OCI-LY1 (cell line): Measurements from ENCODE around the gene S100A12.

Experiments used
- H2AFZ ChIP-seq: fragments of 200-600 bp; sonication (generic), shearing (Covaris generic); 2 replicates; pipeline ENCODE4 v1.6.0; 2014; ENCODE audit warnings: antibody characterized with exemption, mild to moderate bottlenecking, low read length
- H3F3A ChIP-seq: fragments of 200-600 bp; sonication (generic), shearing (Covaris generic); 2 replicates; pipeline ENCODE4 v1.6.0; 2014; ENCODE audit warnings: mild to moderate bottlenecking, antibody characterized with exemption, low read length, moderate library complexity; ENCODE audit not compliant: insufficient read depth
- H3K27ac ChIP-seq: fragments of 200-600 bp; sonication (generic); 2 replicates; pipeline ENCODE4 v1.5.1; 2014; ENCODE audit warnings: low read length, mixed run types, mild to moderate bottlenecking, low read depth; ENCODE audit not compliant: poor library complexity, severe bottlenecking
- H3K27me3 ChIP-seq: fragments of 200-600 bp; sonication (generic); 2 replicates; pipeline ENCODE4 v1.6.0; 2014; ENCODE audit warnings: antibody characterized with exemption, mild to moderate bottlenecking, low read length, moderate library complexity; ENCODE audit not compliant: insufficient read depth
- H3K36me3 ChIP-seq: fragments of 200-600 bp; sonication (generic); 2 replicates; pipeline ENCODE4 v1.6.1; 2014; ENCODE audit warnings: mild to moderate bottlenecking, antibody characterized with exemption, low read length, moderate library complexity, mixed read lengths; ENCODE audit not compliant: insufficient read depth
- H3K4me1 ChIP-seq: fragments of 200-600 bp; sonication (generic); 2 replicates; pipeline ENCODE4 v1.5.1; 2014; ENCODE audit warnings: mild to moderate bottlenecking, low read length, moderate library complexity; ENCODE audit not compliant: insufficient read depth, severe bottlenecking
- H3K4me2 ChIP-seq: fragments of 200-600 bp; sonication (generic), shearing (Covaris generic); 2 replicates; pipeline ENCODE4 v1.6.1; 2014; ENCODE audit warnings: low read length
- H3K4me3 ChIP-seq: fragments of 200-600 bp; sonication (generic); 2 replicates; pipeline ENCODE4 v1.5.1; 2014; ENCODE audit warnings: low read length, low read depth, mild to moderate bottlenecking, mixed read lengths; ENCODE audit not compliant: poor library complexity, severe bottlenecking
- H3K79me2 ChIP-seq: fragments of 200-600 bp; shearing (Covaris generic); 2 replicates; pipeline ENCODE4 v1.6.1; 2016; ENCODE audit warnings: mixed run types, low read length, mixed read lengths; ENCODE audit not compliant: insufficient read depth
- H3K9ac ChIP-seq: fragments of 200-600 bp; sonication (generic), shearing (Covaris generic); 2 replicates; pipeline ENCODE4 v1.6.1; 2014; ENCODE audit warnings: mild to moderate bottlenecking, low read length, mixed read lengths
- H3K9me2 ChIP-seq: fragments of 200-600 bp; sonication (generic), shearing (Covaris generic); 2 replicates; pipeline ENCODE4 v1.6.1; 2014; ENCODE audit warnings: low read depth, mild to moderate bottlenecking, low read length, mixed read lengths
- H3K9me3 ChIP-seq: fragments of 200-600 bp; shearing (Covaris generic); 2 replicates; pipeline ENCODE4 v1.6.1; 2014; ENCODE audit warnings: low read length, mixed read lengths
- H4K20me1 ChIP-seq: fragments of 200-600 bp; sonication (generic), shearing (Covaris generic); 2 replicates; pipeline ENCODE4 v1.6.0; 2016; ENCODE audit warnings: mild to moderate bottlenecking, low read length; ENCODE audit not compliant: insufficient read depth
- EZH2 ChIP-seq: fragments of 200-600 bp; sonication (generic), shearing (Covaris generic); IDR thresholded peaks from 2 replicates; pipeline ENCODE4 v1.8.0; 2017; ENCODE audit warnings: borderline replicate concordance, mixed run types, mild to moderate bottlenecking, antibody characterized with exemption, low read length, moderate library complexity, mixed read lengths
- TF ChIP-seq, protein P1 (sequence below): fragments of 200-600 bp; sonication (generic), shearing (Covaris generic); IDR thresholded peaks from 2 replicates; pipeline ENCODE4 v1.5.1; 2017; ENCODE audit warnings: mild to moderate bottlenecking, antibody characterized with exemption, low read length, moderate library complexity, mixed read lengths

Gene S100A12

DNA sequence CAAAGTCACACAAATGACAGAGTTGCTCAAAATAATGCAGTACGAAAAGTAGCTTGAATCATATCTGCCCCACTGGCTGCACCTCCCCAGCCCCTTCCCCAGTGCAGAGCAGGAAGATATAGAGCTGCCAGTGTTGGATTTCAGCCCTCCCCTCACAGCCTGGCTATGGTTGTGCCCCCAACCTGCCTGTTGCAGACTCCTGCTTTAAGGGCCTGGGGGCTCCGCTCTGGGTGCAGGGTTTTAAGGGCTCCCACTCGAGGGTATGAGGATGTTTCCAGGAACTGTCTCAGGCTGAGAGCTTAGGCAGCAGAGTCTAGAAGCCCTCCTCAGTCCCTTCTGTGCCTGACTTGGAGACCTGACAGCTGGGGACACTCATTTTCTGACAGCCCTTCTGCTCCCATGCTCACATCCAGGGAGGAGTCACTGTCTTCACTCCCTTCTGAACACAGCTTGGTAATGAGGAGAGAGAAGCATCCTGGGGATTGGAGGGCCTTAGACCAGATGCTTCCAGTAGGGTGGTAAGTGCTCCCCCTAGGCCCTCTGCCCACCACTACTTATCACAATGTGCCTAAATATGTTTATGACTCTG, 13.1 kb downstream of the S100A12 start:
- no peak overlapping the region for H3K4me3 ChIP-seq
- no peak overlapping the region for H3K4me2 ChIP-seq
- H3K9ac ChIP-seq: no peak overlapping the region
- H3K9me3 ChIP-seq: no peaks in the 10 kb centered on the region
- TF ChIP-seq, protein P1, sequence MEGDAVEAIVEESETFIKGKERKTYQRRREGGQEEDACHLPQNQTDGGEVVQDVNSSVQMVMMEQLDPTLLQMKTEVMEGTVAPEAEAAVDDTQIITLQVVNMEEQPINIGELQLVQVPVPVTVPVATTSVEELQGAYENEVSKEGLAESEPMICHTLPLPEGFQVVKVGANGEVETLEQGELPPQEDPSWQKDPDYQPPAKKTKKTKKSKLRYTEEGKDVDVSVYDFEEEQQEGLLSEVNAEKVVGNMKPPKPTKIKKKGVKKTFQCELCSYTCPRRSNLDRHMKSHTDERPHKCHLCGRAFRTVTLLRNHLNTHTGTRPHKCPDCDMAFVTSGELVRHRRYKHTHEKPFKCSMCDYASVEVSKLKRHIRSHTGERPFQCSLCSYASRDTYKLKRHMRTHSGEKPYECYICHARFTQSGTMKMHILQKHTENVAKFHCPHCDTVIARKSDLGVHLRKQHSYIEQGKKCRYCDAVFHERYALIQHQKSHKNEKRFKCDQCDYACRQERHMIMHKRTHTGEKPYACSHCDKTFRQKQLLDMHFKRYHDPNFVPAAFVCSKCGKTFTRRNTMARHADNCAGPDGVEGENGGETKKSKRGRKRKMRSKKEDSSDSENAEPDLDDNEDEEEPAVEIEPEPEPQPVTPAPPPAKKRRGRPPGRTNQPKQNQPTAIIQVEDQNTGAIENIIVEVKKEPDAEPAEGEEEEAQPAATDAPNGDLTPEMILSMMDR: no peak
- no peak for TF ChIP-seq EZH2
- H3F3A ChIP-seq: no peaks in the 10 kb centered on the region
- no peak overlapping the region for H2AFZ ChIP-seq
- H3K27me3 ChIP-seq: no peaks in the 10 kb centered on the region
- no peaks in the 10 kb centered on the region for H3K9me2 ChIP-seq
- no peaks in the 10 kb centered on the region for H3K4me1 ChIP-seq
- no peaks in the 10 kb centered on the region for H3K79me2 ChIP-seq
- H4K20me1 ChIP-seq: no peaks in the 10 kb centered on the region
- no peak overlapping the region for H3K27ac ChIP-seq
- no peaks in the 10 kb centered on the region for H3K36me3 ChIP-seq

DNA sequence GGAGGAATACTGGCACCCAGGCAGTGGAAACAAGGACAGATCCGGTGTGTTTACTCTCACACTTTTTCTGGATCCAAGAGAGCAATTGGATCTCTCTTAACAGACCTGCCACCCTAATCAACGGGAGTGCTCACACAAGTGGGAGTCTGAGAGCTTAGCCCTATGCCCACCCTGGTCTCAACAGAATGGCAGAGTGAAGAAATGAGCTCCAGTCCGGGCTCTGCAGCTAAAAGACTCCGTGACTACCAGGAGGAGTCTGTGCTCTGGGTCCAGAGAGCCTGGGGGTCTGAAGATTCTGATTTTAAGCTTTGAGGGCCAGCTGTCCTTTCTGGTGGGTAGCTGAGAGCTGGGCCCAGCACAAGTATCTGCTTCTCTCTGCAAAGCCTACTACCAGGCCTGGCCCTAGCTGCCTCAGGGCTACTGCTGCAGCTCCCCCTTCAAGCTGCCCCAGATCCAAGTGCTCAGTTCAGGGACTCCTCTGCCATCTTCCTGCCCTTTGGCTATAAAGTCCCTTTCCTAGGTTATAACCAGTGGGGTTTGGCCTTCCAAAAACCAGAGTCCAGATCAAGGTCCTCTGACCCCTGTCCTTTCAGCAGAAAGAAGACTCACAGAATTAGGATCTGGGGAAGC, 13.8 kb downstream of the S100A12 start:
- Histone ChIP-seq H3K4me3 (no peak overlapping the region), H3K79me2 (no peaks in the 10 kb centered on the region)

DNA sequence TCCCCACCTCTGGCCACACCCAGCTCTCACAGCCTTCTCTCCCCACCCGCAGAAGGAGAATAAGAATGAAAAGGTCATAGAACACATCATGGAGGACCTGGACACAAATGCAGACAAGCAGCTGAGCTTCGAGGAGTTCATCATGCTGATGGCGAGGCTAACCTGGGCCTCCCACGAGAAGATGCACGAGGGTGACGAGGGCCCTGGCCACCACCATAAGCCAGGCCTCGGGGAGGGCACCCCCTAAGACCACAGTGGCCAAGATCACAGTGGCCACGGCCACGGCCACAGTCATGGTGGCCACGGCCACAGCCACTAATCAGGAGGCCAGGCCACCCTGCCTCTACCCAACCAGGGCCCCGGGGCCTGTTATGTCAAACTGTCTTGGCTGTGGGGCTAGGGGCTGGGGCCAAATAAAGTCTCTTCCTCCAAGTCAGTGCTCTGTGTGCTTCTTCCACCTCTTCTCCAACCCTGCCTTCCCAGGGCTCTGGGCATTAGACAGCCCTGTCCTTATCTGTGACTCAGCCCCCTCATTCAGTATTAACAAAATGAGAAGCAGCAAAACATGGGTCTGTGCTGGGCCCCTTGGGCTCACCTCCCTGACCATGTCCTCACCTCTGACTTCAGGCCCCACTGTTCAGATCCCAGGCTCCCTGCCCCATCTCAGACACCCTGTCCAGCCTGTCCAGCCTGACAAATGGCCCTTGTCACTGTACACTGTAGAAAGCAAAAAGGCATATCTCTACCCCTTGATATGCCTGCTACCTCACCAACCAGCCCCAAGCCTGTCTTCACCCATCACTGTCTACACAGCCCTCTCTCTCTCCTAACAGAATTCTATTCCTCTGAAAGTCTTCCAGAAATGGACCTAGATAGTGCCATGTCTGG, 14.6 kb downstream of the S100A12 start:
- no peak overlapping the region for H2AFZ ChIP-seq
- H3K4me2 ChIP-seq: no peak overlapping the region
- H3K4me1 ChIP-seq: no peaks in the 10 kb centered on the region
- H3K36me3 ChIP-seq: no peaks in the 10 kb centered on the region
- no peak overlapping the region for H3K4me3 ChIP-seq
- no peaks in the 10 kb centered on the region for H3K9me2 ChIP-seq
- H3K9ac ChIP-seq: no peak overlapping the region
- TF ChIP-seq, protein P1: no peak
- TF ChIP-seq EZH2: no peak
- no peaks in the 10 kb centered on the region for H3K79me2 ChIP-seq
- no peaks in the 10 kb centered on the region for H4K20me1 ChIP-seq
- no peaks in the 10 kb centered on the region for H3K27me3 ChIP-seq
- H3F3A ChIP-seq: no peaks in the 10 kb centered on the region
- no peak overlapping the region for H3K27ac ChIP-seq
- no peaks in the 10 kb centered on the region for H3K9me3 ChIP-seq

More for the DNA sequence above, 13.8 kb downstream of the S100A12 start:
- no peak for TF ChIP-seq EZH2
- TF ChIP-seq, protein P1: no peak
- H3K9ac ChIP-seq: no peak overlapping the region
- no peak overlapping the region for H3K4me2 ChIP-seq
- no peak overlapping the region for H3K27ac ChIP-seq
- no peak overlapping the region for H2AFZ ChIP-seq
- H3K36me3 ChIP-seq: no peaks in the 10 kb centered on the region
- H3K9me2 ChIP-seq: no peaks in the 10 kb centered on the region
- no peaks in the 10 kb centered on the region for H3F3A ChIP-seq
- H4K20me1 ChIP-seq: no peaks in the 10 kb centered on the region
- no peaks in the 10 kb centered on the region for H3K4me1 ChIP-seq
- no peaks in the 10 kb centered on the region for H3K9me3 ChIP-seq
- H3K27me3 ChIP-seq: no peaks in the 10 kb centered on the region
